Nephron (organoid): ENCODE results near the gene VRK3.
"Not testable (repeated sequence)": the region's sequence is repeated elsewhere in the genome, so short reads cannot be mapped to it uniquely, and the experiment has no call there.

Source experiments
- H3K27ac Mint-ChIP-seq, 3 experiments: 2 replicates each; pipeline ENCODE4 v1.8.0; 2020; ENCODE audit warnings: mixed read lengths in 3 of 3, mild to moderate bottlenecking in 2 of 3, moderate library complexity in 1 of 3
- H3K27me3 Mint-ChIP-seq: 2 replicates; pipeline ENCODE4 v1.8.0; 2021; ENCODE audit warnings: low read depth, mild to moderate bottlenecking, moderate library complexity, mixed read lengths
- H3K36me3 Mint-ChIP-seq: 2 replicates; pipeline ENCODE4 v1.8.0; 2020; ENCODE audit warnings: low read depth, mixed read lengths
- H3K4me1 Mint-ChIP-seq: 2 replicates; pipeline ENCODE4 v1.8.0; 2020; ENCODE audit warnings: mixed read lengths
- H3K4me3 Mint-ChIP-seq, 3 experiments: 2 replicates each; pipeline ENCODE4 v1.8.0; 2020; ENCODE audit warnings: mild to moderate bottlenecking in 3 of 3, mixed read lengths in 3 of 3, moderate library complexity in 2 of 3
- H3K9me3 Mint-ChIP-seq: 2 replicates; pipeline ENCODE4 v1.8.0; 2020; ENCODE audit warnings: mixed read lengths
- TF ChIP-seq, protein P1 (sequence below), 3 experiments: fragments of 200-600 bp; sonication (generic); IDR thresholded peaks; one replicate each; pipeline ENCODE4 v1.5.0; 2021; ENCODE audit warnings: antibody characterized with exemption in 3 of 3; ENCODE audit not compliant: unreplicated experiment in 3 of 3

The VRK3 gene, protein sequence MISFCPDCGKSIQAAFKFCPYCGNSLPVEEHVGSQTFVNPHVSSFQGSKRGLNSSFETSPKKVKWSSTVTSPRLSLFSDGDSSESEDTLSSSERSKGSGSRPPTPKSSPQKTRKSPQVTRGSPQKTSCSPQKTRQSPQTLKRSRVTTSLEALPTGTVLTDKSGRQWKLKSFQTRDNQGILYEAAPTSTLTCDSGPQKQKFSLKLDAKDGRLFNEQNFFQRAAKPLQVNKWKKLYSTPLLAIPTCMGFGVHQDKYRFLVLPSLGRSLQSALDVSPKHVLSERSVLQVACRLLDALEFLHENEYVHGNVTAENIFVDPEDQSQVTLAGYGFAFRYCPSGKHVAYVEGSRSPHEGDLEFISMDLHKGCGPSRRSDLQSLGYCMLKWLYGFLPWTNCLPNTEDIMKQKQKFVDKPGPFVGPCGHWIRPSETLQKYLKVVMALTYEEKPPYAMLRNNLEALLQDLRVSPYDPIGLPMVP

DNA sequence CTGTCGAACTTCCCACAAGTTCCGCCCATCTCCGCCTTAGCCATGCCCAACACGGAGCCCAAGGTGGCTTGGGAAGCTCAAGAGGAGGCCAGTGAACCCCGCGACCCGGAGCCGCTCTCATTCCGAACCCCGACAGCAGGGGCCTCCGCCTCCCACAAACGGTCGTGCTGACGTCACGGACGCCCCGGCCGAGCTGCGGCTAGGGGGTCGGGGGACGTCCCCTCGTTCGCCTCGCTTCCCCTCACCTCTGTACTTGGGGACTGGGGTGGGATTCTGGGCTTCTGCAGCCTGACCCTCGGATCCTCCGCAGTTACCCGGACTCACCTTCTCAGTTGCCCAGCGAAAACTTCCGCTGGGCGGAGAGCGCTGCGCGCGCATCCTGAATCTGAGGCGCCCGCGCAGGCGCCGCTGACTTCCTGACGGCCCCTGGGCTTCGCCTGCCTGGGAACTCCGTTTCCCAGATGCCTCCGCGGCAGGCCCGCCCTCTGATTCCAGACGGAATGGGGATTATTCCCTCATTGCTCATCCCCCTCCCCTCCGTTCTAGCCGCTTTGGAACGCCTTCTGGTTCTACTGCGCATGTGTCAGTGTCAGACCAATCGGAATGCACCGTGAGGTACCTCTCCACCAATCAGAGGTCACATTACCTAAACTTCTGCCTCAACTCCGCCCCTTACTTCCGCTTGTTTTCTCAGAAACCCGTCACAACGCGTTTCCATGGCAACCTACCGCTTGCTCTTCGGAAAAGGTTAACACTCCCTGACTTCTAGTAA, at the start of gene VRK3:
TSS of gene VRK3 (minus strand) at position 351 of the 772 bp plus-strand sequence. CDS start 9,210 bp downstream, outside the sequence.
- Mint-ChIP-seq H3K4me3 (peak within 1 kb of the TSS; percentile 94 to 97 (median 95)), H3K36me3 (peaks cover 20% of the 10 kb centered on the region), H3K9me3 (no peaks in the 10 kb centered on the region), H3K27me3 (no peaks in the 10 kb centered on the region), H3K4me1 (peaks cover 17% of the 10 kb centered on the region), H3K27ac (peak within 1 kb of the TSS; percentile 67 to 91 (median 88))
- TF ChIP-seq, protein P1, sequence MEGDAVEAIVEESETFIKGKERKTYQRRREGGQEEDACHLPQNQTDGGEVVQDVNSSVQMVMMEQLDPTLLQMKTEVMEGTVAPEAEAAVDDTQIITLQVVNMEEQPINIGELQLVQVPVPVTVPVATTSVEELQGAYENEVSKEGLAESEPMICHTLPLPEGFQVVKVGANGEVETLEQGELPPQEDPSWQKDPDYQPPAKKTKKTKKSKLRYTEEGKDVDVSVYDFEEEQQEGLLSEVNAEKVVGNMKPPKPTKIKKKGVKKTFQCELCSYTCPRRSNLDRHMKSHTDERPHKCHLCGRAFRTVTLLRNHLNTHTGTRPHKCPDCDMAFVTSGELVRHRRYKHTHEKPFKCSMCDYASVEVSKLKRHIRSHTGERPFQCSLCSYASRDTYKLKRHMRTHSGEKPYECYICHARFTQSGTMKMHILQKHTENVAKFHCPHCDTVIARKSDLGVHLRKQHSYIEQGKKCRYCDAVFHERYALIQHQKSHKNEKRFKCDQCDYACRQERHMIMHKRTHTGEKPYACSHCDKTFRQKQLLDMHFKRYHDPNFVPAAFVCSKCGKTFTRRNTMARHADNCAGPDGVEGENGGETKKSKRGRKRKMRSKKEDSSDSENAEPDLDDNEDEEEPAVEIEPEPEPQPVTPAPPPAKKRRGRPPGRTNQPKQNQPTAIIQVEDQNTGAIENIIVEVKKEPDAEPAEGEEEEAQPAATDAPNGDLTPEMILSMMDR (IDR thresholded peaks at IDR 0.05; ENCODE audit: unreplicated experiment in 3 of 3): no peak

- not testable (repeated sequence) for H3K27ac Mint-ChIP-seq, H3K4me3 Mint-ChIP-seq, H3K4me1 Mint-ChIP-seq, H3K27me3 Mint-ChIP-seq, H3K36me3 Mint-ChIP-seq, H3K9me3 Mint-ChIP-seq
Measured at GRCh38 chr19:50068382-50068781, 43.2 kb upstream of the VRK3 start.

GRCh38 chr19:50067575-50067974, 42.4 kb upstream of the VRK3 start:
- peaks cover 3% of the 10 kb centered on the region for H3K9me3 Mint-ChIP-seq
- peaks cover 9% of the 10 kb centered on the region for H3K27me3 Mint-ChIP-seq
- H3K27ac Mint-ChIP-seq: no peak overlapping the region
- TF ChIP-seq, protein P1 (IDR thresholded peaks at IDR 0.05; ENCODE audit: unreplicated experiment in 3 of 3): no peak
- no peaks in the 10 kb centered on the region for H3K4me1 Mint-ChIP-seq
- no peaks in the 10 kb centered on the region for H3K36me3 Mint-ChIP-seq
- no peak overlapping the region for H3K4me3 Mint-ChIP-seq

DNA sequence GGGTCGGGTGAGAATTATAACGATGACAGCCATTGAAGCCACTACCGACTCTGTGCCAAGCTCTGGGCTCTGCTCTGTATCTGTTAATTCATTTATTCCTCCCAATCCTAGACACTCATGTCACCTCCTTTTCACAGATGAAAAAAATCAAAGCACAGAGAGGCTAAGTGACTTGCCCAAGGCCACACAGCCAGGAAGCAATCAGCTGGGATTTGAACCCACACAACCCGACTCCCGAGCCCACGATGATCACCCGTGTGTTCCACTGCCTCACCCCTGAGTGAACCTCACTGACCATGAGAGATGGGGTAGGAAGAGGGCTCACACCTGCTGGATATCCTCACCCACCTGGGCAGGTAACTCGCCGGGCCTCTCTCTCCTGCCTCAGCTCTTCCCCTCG, 40.8 kb upstream of the VRK3 start:
- Mint-ChIP-seq H3K27me3 (peaks cover 9% of the 10 kb centered on the region), H3K9me3 (peaks cover 9% of the 10 kb centered on the region), H3K27ac (no peak overlapping the region), H3K4me1 (no peaks in the 10 kb centered on the region), H3K4me3 (no peak overlapping the region), H3K36me3 (no peaks in the 10 kb centered on the region)
- TF ChIP-seq, protein P1 (IDR thresholded peaks at IDR 0.05; ENCODE audit: unreplicated experiment in 3 of 3): no peak

- TF ChIP-seq, protein P1 (IDR thresholded peaks at IDR 0.05; ENCODE audit: unreplicated experiment in 3 of 3): no peak
Measured at GRCh38 chr19:50061650-50062049, 36.5 kb upstream of the VRK3 start.

GRCh38 chr19:50060107-50060506, 34.9 kb upstream of the VRK3 start:
- Mint-ChIP-seq H3K4me3 (no peak overlapping the region), H3K9me3 (peaks cover 28% of the 10 kb centered on the region), H3K27ac (no peak overlapping the region), H3K36me3 (no peaks in the 10 kb centered on the region), H3K27me3 (peaks cover under 1% of the 10 kb centered on the region), H3K4me1 (no peaks in the 10 kb centered on the region)
- TF ChIP-seq, protein P1 (IDR thresholded peaks at IDR 0.05; ENCODE audit: unreplicated experiment in 3 of 3): no peak

More at GRCh38 chr19:50061650-50062049, 36.5 kb upstream of the VRK3 start:
- Mint-ChIP-seq H3K27me3 (peaks cover 4% of the 10 kb centered on the region), H3K36me3 (no peaks in the 10 kb centered on the region), H3K27ac (no peak overlapping the region), H3K9me3 (peaks cover 27% of the 10 kb centered on the region), H3K4me1 (no peaks in the 10 kb centered on the region), H3K4me3 (no peak overlapping the region)
